Keratinocyte (primary cell): ENCODE results near the gene MAGI2.

Source experiments
- EZH2 ChIP-seq: IDR thresholded peaks from one replicate; pipeline ENCODE4 v1.6.1; 2012; ENCODE audit warnings: inconsistent platforms, mild to moderate bottlenecking, low read length, moderate library complexity
- TF ChIP-seq, protein P1 (sequence below), 3 experiments: IDR thresholded peaks in 1 of 3; conservative IDR thresholded peaks in 1 of 3; optimal IDR thresholded peaks in 1 of 3; 2 replicates in 2 of 3; 3 replicates in 1 of 3; pipeline versions ENCODE3 to v1.5.1; 2011; ENCODE audit warnings: low read length in 3 of 3, mild to moderate bottlenecking in 3 of 3, moderate library complexity in 2 of 3, control low read depth in 1 of 3, inconsistent platforms in 1 of 3; ENCODE audit not compliant: insufficient read depth in 2 of 3; ENCODE audit errors: extremely low read depth in 1 of 3

DNA sequence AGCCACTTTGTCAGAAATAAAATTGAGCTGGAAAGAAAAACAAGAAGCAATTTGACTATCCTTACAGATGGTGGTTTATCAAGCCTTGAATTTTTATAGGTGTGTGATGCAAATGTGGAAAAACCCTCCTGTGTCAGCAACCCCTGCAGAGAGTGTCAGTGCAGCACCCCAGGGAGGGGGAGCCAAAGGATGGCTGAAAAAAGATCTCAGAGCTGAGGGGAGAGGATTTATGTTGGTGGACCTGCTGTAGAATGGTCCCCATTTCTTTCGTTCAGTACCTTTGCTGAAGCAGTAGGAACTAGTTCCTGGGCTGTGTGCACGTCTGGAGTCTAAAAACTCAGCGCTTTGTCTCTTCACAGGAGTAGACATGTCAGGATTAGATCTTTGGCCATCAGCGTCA, 1415.9 kb downstream of the MAGI2 start:
- TF ChIP-seq, protein P1, sequence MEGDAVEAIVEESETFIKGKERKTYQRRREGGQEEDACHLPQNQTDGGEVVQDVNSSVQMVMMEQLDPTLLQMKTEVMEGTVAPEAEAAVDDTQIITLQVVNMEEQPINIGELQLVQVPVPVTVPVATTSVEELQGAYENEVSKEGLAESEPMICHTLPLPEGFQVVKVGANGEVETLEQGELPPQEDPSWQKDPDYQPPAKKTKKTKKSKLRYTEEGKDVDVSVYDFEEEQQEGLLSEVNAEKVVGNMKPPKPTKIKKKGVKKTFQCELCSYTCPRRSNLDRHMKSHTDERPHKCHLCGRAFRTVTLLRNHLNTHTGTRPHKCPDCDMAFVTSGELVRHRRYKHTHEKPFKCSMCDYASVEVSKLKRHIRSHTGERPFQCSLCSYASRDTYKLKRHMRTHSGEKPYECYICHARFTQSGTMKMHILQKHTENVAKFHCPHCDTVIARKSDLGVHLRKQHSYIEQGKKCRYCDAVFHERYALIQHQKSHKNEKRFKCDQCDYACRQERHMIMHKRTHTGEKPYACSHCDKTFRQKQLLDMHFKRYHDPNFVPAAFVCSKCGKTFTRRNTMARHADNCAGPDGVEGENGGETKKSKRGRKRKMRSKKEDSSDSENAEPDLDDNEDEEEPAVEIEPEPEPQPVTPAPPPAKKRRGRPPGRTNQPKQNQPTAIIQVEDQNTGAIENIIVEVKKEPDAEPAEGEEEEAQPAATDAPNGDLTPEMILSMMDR (optimal IDR thresholded peaks at IDR 0.05 in 1 of 3, IDR thresholded peaks at IDR 0.05 in 1 of 3, conservative IDR thresholded peaks at IDR 0.05 in 1 of 3; ENCODE audit: extremely low read depth in 1 of 3, insufficient read depth in 2 of 3, low read length in 3 of 3): no peak
- TF ChIP-seq EZH2: no peak
